ENCODE data around the gene GPR85.
A peak's percentile ranks its signal among the peaks of the same experiment; 100 is the strongest.
"Not testable (repeated sequence)": the region's sequence is repeated elsewhere in the genome, so short reads cannot be mapped to it uniquely, and the experiment has no call there.

GPR85 gene

GRCh38 chr7:113086431-113086888 lies at the start of gene GPR85:
Gene GPR85 (minus strand): TSS chr7:113086827. CDS start chr7:113084721, 2,106 bp downstream.
- DNase-seq (ENCODE audit: low read depth in 2 of 2, low spot score in 1 of 2), result peak in 1 of 2 donors; percentile 1

GRCh38 chr7:113134025-113134424 lies 47.4 kb upstream of the GPR85 start:
- DNase-seq (ENCODE audit: low read depth in 2 of 2, low spot score in 1 of 2), result no peak

- no peak for DNase-seq (ENCODE audit: low read depth in 2 of 2, low spot score in 1 of 2)
These were observed 44.7 kb upstream of the GPR85 start for GRCh38 chr7:113131367-113131766.

- DNase-seq (ENCODE audit: low read depth in 2 of 2, low spot score in 1 of 2), result no peak
These were observed 41.4 kb upstream of the GPR85 start for GRCh38 chr7:113128031-113128430.

GRCh38 chr7:113125728-113126127 lies 39.1 kb upstream of the GPR85 start:
- DNase-seq (ENCODE audit: low read depth in 2 of 2, low spot score in 1 of 2), result no peak

GRCh38 chr7:113122744-113123143 lies 36.1 kb upstream of the GPR85 start:
- no peak for DNase-seq (ENCODE audit: low read depth in 2 of 2, low spot score in 1 of 2)

GRCh38 chr7:113120647-113121046 lies 34.0 kb upstream of the GPR85 start:
- DNase-seq (ENCODE audit: low read depth in 2 of 2, low spot score in 1 of 2), result no peak

GRCh38 chr7:113119429-113119828 lies 32.8 kb upstream of the GPR85 start:
- DNase-seq (ENCODE audit: low read depth in 2 of 2, low spot score in 1 of 2), result no peak

- peak; percentile 68 to 79 for DNase-seq (ENCODE audit: low read depth in 2 of 2, low spot score in 1 of 2)
These were observed 31.7 kb upstream of the GPR85 start, which contains the start of gene SMIM30 for GRCh38 chr7:113118074-113118959. Gene SMIM30 (minus strand): TSS chr7:113118554. CDS start chr7:113117578, 976 bp downstream.

GRCh38 chr7:113117374-113117774 lies 30.7 kb upstream of the GPR85 start:
- DNase-seq (ENCODE audit: low read depth in 2 of 2, low spot score in 1 of 2), result not testable (repeated sequence)

- no peak for DNase-seq (ENCODE audit: low read depth in 2 of 2, low spot score in 1 of 2)
These were observed 27.3 kb upstream of the GPR85 start for GRCh38 chr7:113113912-113114311.

- no peak for DNase-seq (ENCODE audit: low read depth in 2 of 2, low spot score in 1 of 2)
These were observed 23.1 kb upstream of the GPR85 start for GRCh38 chr7:113109718-113110117.

- no peak for DNase-seq (ENCODE audit: low read depth in 2 of 2, low spot score in 1 of 2)
These were observed 13.5 kb upstream of the GPR85 start for GRCh38 chr7:113100121-113100603.

GRCh38 chr7:113099284-113099919 lies 12.8 kb upstream of the GPR85 start:
- DNase-seq (ENCODE audit: low read depth in 2 of 2, low spot score in 1 of 2), result no peak

- DNase-seq (ENCODE audit: low read depth in 2 of 2, low spot score in 1 of 2), result no peak
These were observed 8.1 kb upstream of the GPR85 start for GRCh38 chr7:113094517-113095249.

- DNase-seq (ENCODE audit: low read depth in 2 of 2, low spot score in 1 of 2), result no peak
These were observed 6.9 kb upstream of the GPR85 start for GRCh38 chr7:113093561-113093960.

GRCh38 chr7:113092762-113093161 lies 6.1 kb upstream of the GPR85 start:
- no peak for DNase-seq (ENCODE audit: low read depth in 2 of 2, low spot score in 1 of 2)

GRCh38 chr7:113087071-113087998 lies 708 bp upstream of the GPR85 start:
- no peak for DNase-seq (ENCODE audit: low read depth in 2 of 2, low spot score in 1 of 2)

- no peak for DNase-seq (ENCODE audit: low read depth in 2 of 2, low spot score in 1 of 2)
These were observed 741 bp downstream of the GPR85 start for GRCh38 chr7:113085781-113086390.
